GM12878 (cell line): ENCODE results near the gene ASB6. TPM values are rescaled to one million over a fixed set of nuclear protein-coding genes. Genes with fewer than 3 reads are reported as not detected.

Experiments
- ATAC-seq: fragments of 200-7000 bp; cut with Tn5 transposase; 3 replicates; pipeline ENCODE4 v1.9.1; 2020; ENCODE audit warnings: mild to moderate bottlenecking, moderate library complexity
- BruUV-seq: library from RNA; stranded (reverse); fragments of 400-500 nt; replicated peaks from 2 replicates; lab custom pipeline; 2021; lab: Mats Ljungman, UMichigan
- CTCF ChIA-PET: fragments of 300-600 bp; sonication (Branson Sonifier 250); formaldehyde crosslinking; extraction: SDS; loops from one replicate; lab custom pipeline; 2021; ENCODE audit warnings: inconsistent platforms; lab: Yijun Ruan, JAX
- POLR2A ChIA-PET: fragments of 350-600 bp; formaldehyde crosslinking; extraction: SDS; loops from one replicate; lab custom pipeline; 2021; ENCODE audit warnings: inconsistent platforms; lab: Charles Lee
- RAD21 ChIA-PET: fragments of 300-600 bp; sonication (Branson Sonifier 250); formaldehyde crosslinking; loops from one replicate; lab custom pipeline; 2023; ENCODE audit warnings: antibody characterized with exemption; ENCODE audit not compliant: unreplicated experiment; lab: Charles Lee
- SMC1A ChIA-PET: fragments of 300-600 bp; sonication (Branson Sonifier 250); formaldehyde crosslinking; loops from one replicate; lab custom pipeline; 2023; ENCODE audit not compliant: unreplicated experiment, uncharacterized antibody; lab: Charles Lee
- DNase-seq: peaks from one replicate; pipeline ENCODE4 v3.0.0-alpha.2; 2011; ENCODE audit warnings: low read depth, low spot score
- FAIRE-seq: peaks from 3 replicates; lab custom pipeline; 2011; peaks lifted over from hg19 to GRCh38; lab: Jason Lieb, UNC
- H2AFZ ChIP-seq: 2 replicates; pipeline ENCODE4 v1.6.0; 2011; ENCODE audit warnings: low read depth, low read length, control low read depth; ENCODE audit not compliant: control insufficient read depth
- H3K27ac ChIP-seq: 2 replicates; pipeline ENCODE4 v1.5.1; 2011; ENCODE audit warnings: control low read depth; ENCODE audit not compliant: control insufficient read depth, insufficient read depth
- H3K27me3 ChIP-seq, 2 experiments: replicated peaks in 1 of 2; 2 replicates each; pipeline versions ENCODE4 v1.6.0 to v1.6.1; 2011; ENCODE audit warnings: low read length in 1 of 2; ENCODE audit not compliant: control insufficient read depth in 2 of 2, insufficient read depth in 2 of 2
- H3K36me3 ChIP-seq, 2 experiments: 2 replicates each; pipeline ENCODE4 v1.5.1; 2011; ENCODE audit warnings: low read length in 1 of 2; ENCODE audit not compliant: control insufficient read depth in 2 of 2, insufficient read depth in 2 of 2
- H3K4me1 ChIP-seq: 2 replicates; pipeline ENCODE4 v1.6.1; 2011; ENCODE audit warnings: mild to moderate bottlenecking, low read length, moderate library complexity, mixed read lengths; ENCODE audit not compliant: control insufficient read depth, insufficient read depth
- H3K4me2 ChIP-seq: 2 replicates; pipeline ENCODE4 v1.6.0; 2011; ENCODE audit warnings: control low read depth; ENCODE audit not compliant: control insufficient read depth, insufficient read depth
- H3K4me3 ChIP-seq: fragments of 200-600 bp; sonication (generic); 2 replicates; pipeline ENCODE4 v1.5.1; 2016
- H3K79me2 ChIP-seq: 2 replicates; pipeline ENCODE4 v1.6.0; 2011; ENCODE audit warnings: low read length; ENCODE audit not compliant: control insufficient read depth, insufficient read depth
- H3K9ac ChIP-seq: 2 replicates; pipeline ENCODE4 v1.8.0; 2011; ENCODE audit warnings: low read length, control low read depth, mixed read lengths; ENCODE audit not compliant: control insufficient read depth, insufficient read depth
- H3K9me3 ChIP-seq: replicated peaks from 3 replicates; pipeline ENCODE4 v1.5.1; 2011; ENCODE audit warnings: mild to moderate bottlenecking, low read length; ENCODE audit not compliant: control insufficient read depth, insufficient read depth
- H4K20me1 ChIP-seq: 2 replicates; pipeline ENCODE4 v1.6.0; 2011; ENCODE audit not compliant: control insufficient read depth, insufficient read depth
- BACH1 ChIP-seq: fragments of 450-650 bp; IDR thresholded peaks from 2 replicates; pipeline ENCODE4 v1.6.1; 2017; ENCODE audit warnings: mild to moderate bottlenecking, borderline replicate concordance
- BCL3 ChIP-seq: IDR thresholded peaks from 2 replicates; pipeline ENCODE4 v1.6.1; 2011; ENCODE audit warnings: borderline replicate concordance, low read depth, mild to moderate bottlenecking, moderate library complexity, low read length; ENCODE audit not compliant: insufficient read depth, poor library complexity, severe bottlenecking
- CEBPZ ChIP-seq: fragments of 150-350 bp; IDR thresholded peaks from 2 replicates; pipeline ENCODE4 v1.6.1; 2016; ENCODE audit warnings: low read depth, low read length
- HCFC1 ChIP-seq: fragments of 150-350 bp; IDR thresholded peaks from 2 replicates; pipeline ENCODE4 v1.6.1; 2014; ENCODE audit warnings: low read length
- MXI1 ChIP-seq: fragments of 150-350 bp; IDR thresholded peaks from 2 replicates; pipeline ENCODE4 v1.6.1; 2011; ENCODE audit warnings: low read depth, mild to moderate bottlenecking, inconsistent platforms, low read length, improper control_type of control experiment
- RB1 ChIP-seq: fragments of 450-650 bp; formaldehyde crosslinking; IDR thresholded peaks from 2 replicates; pipeline ENCODE4 v1.6.1; 2017; ENCODE audit warnings: mild to moderate bottlenecking, borderline replicate concordance
- RELA ChIP-seq: fragments of 450-650 bp; IDR thresholded peaks from 2 replicates; pipeline ENCODE4 v1.8.0; 2014; ENCODE audit warnings: borderline replicate concordance; ENCODE audit not compliant: partially characterized antibody
- RELB ChIP-seq: fragments of 450-650 bp; IDR thresholded peaks from 2 replicates; pipeline ENCODE4 v1.6.1; 2017; ENCODE audit warnings: low read depth, mild to moderate bottlenecking, moderate library complexity
- SRF ChIP-seq, 2 experiments: IDR thresholded peaks; 2 replicates each; pipeline ENCODE4 v1.6.1; 2011; ENCODE audit warnings: low read depth in 2 of 2, low read length in 2 of 2, mild to moderate bottlenecking in 1 of 2, moderate library complexity in 1 of 2
- STAT3 ChIP-seq: IDR thresholded peaks from 2 replicates; pipeline ENCODE4 v1.6.1; 2011; ENCODE audit warnings: low read depth, low read length, improper control_type of control experiment
- ZNF687 ChIP-seq: fragments of 450-650 bp; IDR thresholded peaks from 2 replicates; pipeline ENCODE4 v1.6.1; 2017; ENCODE audit warnings: mild to moderate bottlenecking, moderate library complexity
- ZZZ3 ChIP-seq: IDR thresholded peaks from 2 replicates; pipeline ENCODE4 v1.6.1; 2011; ENCODE audit warnings: low read depth; ENCODE audit not compliant: control insufficient read depth, insufficient read length
- WGBS: methylation state at CpG from one replicate; pipeline ENCODE4 v1.1.6; 2016; ENCODE audit warnings: low lambda C conversion rate; ENCODE audit not compliant: insufficient replicate concordance, insufficient coverage; ENCODE audit errors: missing lambda C conversion rate; 5-methylcytosine and 5-hydroxymethylcytosine counted together
- in situ Hi-C: fragments of 300-500 bp; cut with MboI; formaldehyde crosslinking; loops from 9 replicates; pipeline ENCODE4 v1.14.3; 2018; ENCODE audit warnings: mixed read lengths
- intact Hi-C: fragments of 100-400 bp; cut with micrococcal nuclease; formaldehyde crosslinking; loops from one replicate; pipeline ENCODE4 v1.14.2; 2022; ENCODE audit not compliant: unreplicated experiment
- polyA plus RNA-seq, 11 experiments: library from polyadenylated mRNA; depleted of rRNA in 4 of 11; unstranded in 6 of 11; stranded (reverse) in 5 of 11; fragments of >200 nt; fragmentation: Nextera tagmentation in 4 of 11; fragmentation: Illumina TruSeq in 1 of 11; extraction: Ambion mirVana in 4 of 11; extraction: Trizol in 1 of 11; gene quantifications; 1 replicate in 1 of 11; 2 replicates in 10 of 11; pipeline versions ENCODE4 v1.2.1 to v1.2.3, GENCODE V29; 2011 to 2016; ENCODE audit warnings: inconsistent platforms in 2 of 11, missing spikeins in 2 of 11, low read depth in 1 of 11
- total RNA-seq, 4 experiments: library from RNA; depleted of rRNA in 3 of 4; stranded (reverse); fragments of >200 nt in 3 of 4; fragmentation: Illumina TruSeq in 1 of 4; extraction: Trizol in 1 of 4; gene quantifications; 2 replicates each; pipeline versions ENCODE4 v1.2.1 to v1.2.3, GENCODE V29; 2013 to 2021

The ASB6 gene
- total and polyA plus RNA-seq, 10 of the 15 experiments (the other 5 are each of a cell fraction or from before 2014, with no cell fraction given), result 0.80 to 18.2 (median 9.9) TPM

GRCh38 chr9:129644365-129644764, 2.4 kb upstream of the ASB6 start:
- POLR2A ChIA-PET, result no interaction called here
- WGBS, result 59% methylated on average over 11 of the region's 11 CpGs
- H3K27ac ChIP-seq, result no peak overlapping the region
- DNase-seq, result no peak
- SMC1A ChIA-PET, result no interaction called here
- in situ Hi-C loops (no loop called here), intact Hi-C loops (no loop called here)
- RAD21 ChIA-PET, result interaction anchor here (1.3 kb wide), 1 partner anchor 140 kb away, joined by 3 read pairs; no protein-coding TSS in a partner anchor
- no peaks in the 10 kb centered on the region for H3K27me3 ChIP-seq
- BruUV-seq, result no TSS peak
- H2AFZ ChIP-seq, result no peak overlapping the region
- H3K4me3 ChIP-seq, result no peak overlapping the region
- no peak for ATAC-seq
- H3K9ac ChIP-seq, result no peak overlapping the region
- peaks cover 15% of the 10 kb centered on the region for H3K79me2 ChIP-seq
- H4K20me1 ChIP-seq, result no peaks in the 10 kb centered on the region
- no peak overlapping the region for H3K4me2 ChIP-seq
- CTCF ChIA-PET, result interaction anchor here (0.6 to 1.4 kb wide), 2 partner anchors 77 to 1071 kb away, joined by 3 read pairs; no protein-coding TSS in a partner anchor
- H3K36me3 ChIP-seq, result no peaks in the 10 kb centered on the region; a peak in 1 of 4 replicates
- FAIRE-seq, result no peak
- H3K4me1 ChIP-seq, result peaks cover 6% of the 10 kb centered on the region; the same call in 1 of the 2 replicates
- H3K9me3 ChIP-seq, result no peaks in the 10 kb centered on the region
- no peak for TF ChIP-seq RELB
- TF ChIP-seq STAT3, result no peak
- TF ChIP-seq MXI1, result no peak
- no peak for TF ChIP-seq BACH1
- TF ChIP-seq SRF (IDR thresholded peaks at IDR 0.05; ENCODE audit: low read depth in 2 of 2, low read length in 2 of 2), result no peak
- TF ChIP-seq BCL3, result no peak
- TF ChIP-seq RELA, result no peak
- TF ChIP-seq ZNF687, result no peak
- no peak for TF ChIP-seq ZZZ3
- TF ChIP-seq CEBPZ, result no peak
- no peak for TF ChIP-seq RB1
- TF ChIP-seq HCFC1, result no peak
